HL-60 (cell line): ENCODE measurements around the gene ZNF618.

Experiments used
- REST ChIP-seq: IDR thresholded peaks from 2 replicates; pipeline ENCODE4 v1.6.1; 2012; ENCODE audit warnings: low read depth; ENCODE audit not compliant: insufficient replicate concordance
- TF ChIP-seq, protein P1 (sequence below): IDR thresholded peaks from one replicate; pipeline ENCODE4 v1.5.1; 2011; ENCODE audit warnings: low read length, control low read depth, inconsistent platforms; ENCODE audit not compliant: insufficient read depth

- TF ChIP-seq, protein P1, sequence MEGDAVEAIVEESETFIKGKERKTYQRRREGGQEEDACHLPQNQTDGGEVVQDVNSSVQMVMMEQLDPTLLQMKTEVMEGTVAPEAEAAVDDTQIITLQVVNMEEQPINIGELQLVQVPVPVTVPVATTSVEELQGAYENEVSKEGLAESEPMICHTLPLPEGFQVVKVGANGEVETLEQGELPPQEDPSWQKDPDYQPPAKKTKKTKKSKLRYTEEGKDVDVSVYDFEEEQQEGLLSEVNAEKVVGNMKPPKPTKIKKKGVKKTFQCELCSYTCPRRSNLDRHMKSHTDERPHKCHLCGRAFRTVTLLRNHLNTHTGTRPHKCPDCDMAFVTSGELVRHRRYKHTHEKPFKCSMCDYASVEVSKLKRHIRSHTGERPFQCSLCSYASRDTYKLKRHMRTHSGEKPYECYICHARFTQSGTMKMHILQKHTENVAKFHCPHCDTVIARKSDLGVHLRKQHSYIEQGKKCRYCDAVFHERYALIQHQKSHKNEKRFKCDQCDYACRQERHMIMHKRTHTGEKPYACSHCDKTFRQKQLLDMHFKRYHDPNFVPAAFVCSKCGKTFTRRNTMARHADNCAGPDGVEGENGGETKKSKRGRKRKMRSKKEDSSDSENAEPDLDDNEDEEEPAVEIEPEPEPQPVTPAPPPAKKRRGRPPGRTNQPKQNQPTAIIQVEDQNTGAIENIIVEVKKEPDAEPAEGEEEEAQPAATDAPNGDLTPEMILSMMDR: no peak
- no peak for TF ChIP-seq REST
These were observed 126.3 kb downstream of the ZNF618 start for GRCh38 chr9:114002271-114002985.
